SK-N-SH (cell line): ENCODE measurements around the gene CASZ1. TPM values are rescaled to one million over a fixed set of nuclear protein-coding genes. Genes with fewer than 3 reads are reported as not detected.

Experiments
- CTCF ChIA-PET: fragments of 300-600, 350-600 bp; formaldehyde crosslinking; extraction: SDS; loops from one replicate; lab custom pipeline; 2021; lab: Yijun Ruan, JAX
- POLR2A ChIA-PET: fragments of 350-600 bp; sonication (Branson Sonifier 250); formaldehyde crosslinking; extraction: SDS; loops from one replicate; lab custom pipeline; 2020; ENCODE audit warnings: antibody characterized with exemption, inconsistent platforms; lab: Yijun Ruan, JAX
- DNase-seq: peaks from one replicate; pipeline ENCODE4 v3.0.0; 2012
- H2AFZ ChIP-seq: fragments of 200-600 bp; sonication (generic); 2 replicates; pipeline ENCODE4 v1.8.1; 2016; ENCODE audit warnings: antibody characterized with exemption, mild to moderate bottlenecking, low read depth
- H3F3A ChIP-seq: fragments of 200-600 bp; sonication (generic); replicated peaks from 2 replicates; pipeline ENCODE3; 2016; ENCODE audit warnings: antibody characterized with exemption, mild to moderate bottlenecking; ENCODE audit not compliant: insufficient read depth
- H3K27ac ChIP-seq, 2 experiments: fragments of 200-500 bp in 1 of 2; fragments of 200-600 bp in 1 of 2; sonication (Bioruptor generic) in 1 of 2; sonication (generic), shearing (Covaris generic) in 1 of 2; 2 replicates each; pipeline versions ENCODE4 v1.5.1 to v1.6.1; 2014 to 2016; ENCODE audit warnings: low read depth in 2 of 2, inconsistent platforms in 1 of 2, low read length in 1 of 2, mild to moderate bottlenecking in 1 of 2, mixed read lengths in 1 of 2
- H3K27me3 ChIP-seq: fragments of 200-600 bp; sonication (generic), shearing (Covaris generic); 2 replicates; pipeline ENCODE4 v1.6.1; 2016; ENCODE audit warnings: mixed run types; ENCODE audit not compliant: insufficient read depth
- H3K36me3 ChIP-seq, 2 experiments: fragments of 200-500 bp in 1 of 2; fragments of 200-600 bp in 1 of 2; sonication (Bioruptor generic) in 1 of 2; sonication (generic) in 1 of 2; replicated peaks in 1 of 2; 2 replicates each; pipeline versions ENCODE3 to v1.5.1; 2014 to 2016; ENCODE audit warnings: low read length in 1 of 2, mild to moderate bottlenecking in 1 of 2; ENCODE audit not compliant: insufficient read depth in 2 of 2, control insufficient read depth in 1 of 2
- H3K4me1 ChIP-seq, 2 experiments: fragments of 200-500 bp in 1 of 2; fragments of 200-600 bp in 1 of 2; sonication (Bioruptor generic) in 1 of 2; sonication (generic), shearing (Covaris generic) in 1 of 2; 2 replicates each; pipeline versions ENCODE4 v1.5.1 to v1.6.1; 2014 to 2016; ENCODE audit warnings: low read depth in 1 of 2, low read length in 1 of 2, mixed run types in 1 of 2; ENCODE audit not compliant: insufficient read depth in 2 of 2, control insufficient read depth in 1 of 2
- H3K4me2 ChIP-seq: fragments of 200-600 bp; sonication (generic), shearing (Covaris generic); 2 replicates; pipeline ENCODE4 v1.6.1; 2017; ENCODE audit warnings: mixed run types
- H3K4me3 ChIP-seq, 2 experiments: fragments of 200-500 bp in 1 of 2; fragments of 200-600 bp in 1 of 2; sonication (Bioruptor generic) in 1 of 2; sonication (generic), shearing (Covaris generic) in 1 of 2; 2 replicates each; pipeline versions ENCODE4 v1.5.1 to v1.8.1; 2014 to 2016; ENCODE audit warnings: low read depth in 2 of 2, inconsistent platforms in 1 of 2, low read length in 1 of 2, mild to moderate bottlenecking in 1 of 2, mixed read lengths in 1 of 2, moderate library complexity in 1 of 2
- H3K79me2 ChIP-seq: fragments of 200-600 bp; sonication (generic); 2 replicates; pipeline ENCODE4 v1.8.1; 2017; ENCODE audit warnings: mild to moderate bottlenecking; ENCODE audit not compliant: insufficient read depth
- H3K9ac ChIP-seq: fragments of 200-600 bp; sonication (generic); 2 replicates; pipeline ENCODE4 v1.6.1; 2017; ENCODE audit warnings: mixed run types
- H3K9me2 ChIP-seq: fragments of 200-600 bp; sonication (generic); 2 replicates; pipeline ENCODE4 v1.6.1; 2017; ENCODE audit warnings: mixed run types
- H3K9me3 ChIP-seq: fragments of 200-600 bp; sonication (generic); 2 replicates; pipeline ENCODE4 v1.6.1; 2017; ENCODE audit warnings: mixed run types, mild to moderate bottlenecking, moderate library complexity
- H4K20me1 ChIP-seq: fragments of 200-600 bp; sonication (generic); 2 replicates; pipeline ENCODE4 v1.6.1; 2017; ENCODE audit warnings: mild to moderate bottlenecking, mixed run types; ENCODE audit not compliant: insufficient read depth
- CHD2 ChIP-seq: fragments of 150-350 bp; IDR thresholded peaks from 2 replicates; pipeline ENCODE4 v1.6.1; 2018; ENCODE audit warnings: low read length; ENCODE audit not compliant: partially characterized antibody
- ELF1 ChIP-seq: IDR thresholded peaks from 2 replicates; pipeline ENCODE4 v1.4.0; 2012
- EP300 ChIP-seq, 2 experiments: IDR thresholded peaks; 2 replicates each; pipeline versions ENCODE4 v1.4.0 to v1.6.1; 2012; ENCODE audit warnings: borderline replicate concordance in 1 of 2, low read depth in 1 of 2, low read length in 1 of 2
- FOSL2 ChIP-seq: IDR thresholded peaks from 2 replicates; pipeline ENCODE4 v1.4.0; 2012; ENCODE audit warnings: low read depth, mild to moderate bottlenecking, moderate library complexity, borderline replicate concordance
- FOXJ3 ChIP-seq: sonication (generic); formaldehyde crosslinking; IDR thresholded peaks from 2 replicates; pipeline ENCODE4 v1.5.1; 2020; ENCODE audit warnings: mild to moderate bottlenecking, missing genetic modification reagents
- GABPA ChIP-seq: IDR thresholded peaks from 2 replicates; pipeline ENCODE4 v1.4.0; 2012; ENCODE audit warnings: low read depth, mild to moderate bottlenecking
- GATA2 ChIP-seq: sonication (generic); formaldehyde crosslinking; IDR thresholded peaks from 2 replicates; pipeline ENCODE4 v1.5.0; 2020; ENCODE audit warnings: mild to moderate bottlenecking, missing genetic modification reagents
- MEF2A ChIP-seq: IDR thresholded peaks from 2 replicates; pipeline ENCODE4 v1.4.0; 2012; ENCODE audit warnings: low read depth, borderline replicate concordance
- MXI1 ChIP-seq: IDR thresholded peaks from 2 replicates; pipeline ENCODE4 v1.6.1; 2012; ENCODE audit warnings: mild to moderate bottlenecking, low read depth, low read length, improper control_type of control experiment
- POLR2AphosphoS5 ChIP-seq: IDR thresholded peaks from 2 replicates; pipeline ENCODE4 v1.6.1; 2012; ENCODE audit warnings: low read depth, low read length
- RAD21 ChIP-seq: IDR thresholded peaks from 2 replicates; pipeline ENCODE4 v1.6.1; 2012; ENCODE audit warnings: mild to moderate bottlenecking, low read length
- RXRA ChIP-seq: IDR thresholded peaks from 2 replicates; pipeline ENCODE4 v1.4.0; 2012; ENCODE audit warnings: low read depth, mild to moderate bottlenecking, borderline replicate concordance
- SIN3A ChIP-seq: IDR thresholded peaks from 2 replicates; pipeline ENCODE4 v1.6.1; 2012; ENCODE audit warnings: low read depth, mild to moderate bottlenecking, low read length, moderate library complexity, borderline replicate concordance
- SMC3 ChIP-seq: IDR thresholded peaks from 2 replicates; pipeline ENCODE4 v1.6.1; 2012; ENCODE audit warnings: low read depth, low read length, improper control_type of control experiment
- TCF12 ChIP-seq: IDR thresholded peaks from 2 replicates; pipeline ENCODE4 v1.4.0; 2012
- YY1 ChIP-seq: IDR thresholded peaks from 2 replicates; pipeline ENCODE4 v1.4.0; 2012; ENCODE audit warnings: low read depth, mild to moderate bottlenecking
- WGBS: methylation state at CpG from one replicate; pipeline ENCODE4 v1.1.6; 2017; ENCODE audit warnings: low lambda C conversion rate; 5-methylcytosine and 5-hydroxymethylcytosine counted together
- polyA plus RNA-seq, 3 experiments: library from polyadenylated mRNA; depleted of rRNA; stranded (reverse); fragments of >200 nt; gene quantifications; 2 replicates each; pipeline ENCODE4 v1.2.3, GENCODE V29; 2012
- TF ChIP-seq, protein P1 (sequence below): fragments of 200-600 bp; sonication (generic); IDR thresholded peaks from 2 replicates; pipeline ENCODE4 v1.6.1; 2017; ENCODE audit warnings: antibody characterized with exemption, mild to moderate bottlenecking, moderate library complexity
- TF ChIP-seq, protein P2 (sequence below): fragments of 150-350 bp; IDR thresholded peaks from 2 replicates; pipeline ENCODE4 v1.6.1; 2016; ENCODE audit warnings: mild to moderate bottlenecking, low read depth, low read length
- TF ChIP-seq, protein P3 (sequence below): IDR thresholded peaks from 2 replicates; pipeline ENCODE4; 2012
- TF ChIP-seq, protein P4 (sequence below): IDR thresholded peaks from 2 replicates; pipeline ENCODE4 v1.4.0; 2012; ENCODE audit warnings: low read depth, borderline replicate concordance
- TF ChIP-seq, protein P5 (sequence below): fragments of 150-350 bp; IDR thresholded peaks from 2 replicates; pipeline ENCODE4 v1.6.1; 2017; ENCODE audit warnings: antibody characterized with exemption, low read length, low read depth, borderline replicate concordance

The CASZ1 gene
- polyA plus RNA-seq, 1 of the 3 experiments (the other 2 are of a cell fraction): 0.51 TPM

DNA sequence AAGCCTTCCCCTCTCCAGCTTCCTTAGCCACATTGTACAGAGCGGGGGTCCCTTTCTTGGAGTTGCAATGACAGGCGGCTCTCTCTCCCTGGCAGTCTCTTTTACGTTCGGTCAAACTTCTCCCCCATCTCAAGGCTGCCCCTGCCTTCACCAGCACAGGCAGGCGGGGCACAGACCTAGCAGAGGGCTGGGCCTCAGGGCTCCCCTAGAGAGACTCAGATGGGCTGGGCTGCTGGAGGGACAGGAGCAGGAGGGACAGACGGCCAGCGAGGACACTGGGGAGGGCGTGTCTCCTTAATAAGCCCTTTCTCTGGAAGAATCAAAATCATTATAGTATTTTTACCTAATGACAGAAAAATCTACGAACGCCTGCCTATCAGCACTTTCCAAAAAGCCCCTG lies 79.6 kb downstream of the CASZ1 start:
- POLR2A ChIA-PET: no interaction called here
- DNase-seq: no peak
- H3K9me3 ChIP-seq: no peaks in the 10 kb centered on the region
- H3K4me2 ChIP-seq: no peak overlapping the region
- H3K79me2 ChIP-seq: no peaks in the 10 kb centered on the region
- H3K27ac ChIP-seq: no peak overlapping the region
- no peaks in the 10 kb centered on the region for H4K20me1 ChIP-seq
- no peaks in the 10 kb centered on the region for H3F3A ChIP-seq
- H3K4me3 ChIP-seq: no peak overlapping the region
- H2AFZ ChIP-seq: no peak overlapping the region
- no peaks in the 10 kb centered on the region for H3K36me3 ChIP-seq
- peaks cover 0 to 5% of the 10 kb centered on the region in 2 experiments; a peak in 1 of 4 replicates for H3K4me1 ChIP-seq
- no peaks in the 10 kb centered on the region for H3K9me2 ChIP-seq
- 82% methylated on average over 9 of the region's 10 CpGs for WGBS
- CTCF ChIA-PET: interaction anchor here (0.8 to 1.1 kb wide), 2 partner anchors 10 to 223 kb away, joined by 3 read pairs; no protein-coding TSS in a partner anchor
- no peak overlapping the region for H3K9ac ChIP-seq
- TF ChIP-seq RAD21 (no peak), EP300 (IDR thresholded peaks at IDR 0.05; ENCODE audit: borderline replicate concordance in 1 of 2, low read depth in 1 of 2, low read length in 1 of 2) (no peak), POLR2AphosphoS5 (no peak), SMC3 (no peak)
- no peaks in the 10 kb centered on the region; the same call in none of the 2 replicates for H3K27me3 ChIP-seq

DNA sequence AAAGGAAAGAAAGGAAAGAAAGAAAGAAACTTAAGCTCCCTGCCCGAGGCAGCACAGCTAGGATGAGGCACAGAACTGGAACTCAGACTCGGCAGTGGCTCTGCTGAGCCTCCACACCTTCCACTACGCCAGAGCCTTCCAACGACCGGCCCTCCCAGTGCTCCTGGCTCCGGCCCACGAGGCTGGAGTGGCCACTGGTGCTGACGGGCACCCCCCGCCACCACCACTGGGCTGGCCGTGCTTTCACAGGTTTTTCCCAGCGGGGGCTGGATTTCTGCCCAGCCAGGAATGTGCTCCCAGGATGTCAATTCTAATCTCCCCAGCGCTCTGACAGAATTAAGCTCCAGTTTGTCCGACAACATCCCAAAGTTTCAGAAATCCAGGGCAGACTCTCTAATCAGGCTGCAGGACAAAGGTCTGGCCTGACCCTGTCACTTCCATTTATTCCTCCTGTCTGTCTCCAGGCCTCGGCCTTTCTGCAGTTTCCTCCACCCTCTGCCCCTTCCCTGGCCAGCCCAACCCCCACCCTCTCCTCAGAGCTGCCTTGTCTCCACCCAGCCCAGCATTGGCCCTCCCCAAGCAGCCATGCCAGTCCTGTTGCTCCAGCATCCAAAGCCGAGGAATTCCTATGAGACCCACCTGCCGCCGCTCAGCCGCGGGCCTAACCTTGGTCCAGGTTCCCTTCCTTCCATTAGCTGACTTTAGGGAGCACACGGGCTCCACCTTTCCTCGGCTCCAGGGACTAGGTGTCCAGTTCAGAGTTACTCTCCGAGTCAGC lies 81.9 kb downstream of the CASZ1 start:
- H3K36me3 ChIP-seq: no peaks in the 10 kb centered on the region
- no peaks in the 10 kb centered on the region for H4K20me1 ChIP-seq
- H3K4me2 ChIP-seq: no peak overlapping the region
- H3K9me3 ChIP-seq: no peaks in the 10 kb centered on the region
- H2AFZ ChIP-seq: no peak overlapping the region
- ChIA-PET POLR2A (no interaction called here), CTCF (interaction anchor here (0.6 to 1.3 kb wide), 4 partner anchors 19 to 220 kb away, joined by 3 to 4 read pairs (median 4); no protein-coding TSS in a partner anchor)
- no peak overlapping the region for H3K27ac ChIP-seq
- TF ChIP-seq MEF2A: no peak
- no peak for TF ChIP-seq SIN3A
- TF ChIP-seq TCF12: no peak
- TF ChIP-seq YY1: no peak
- TF ChIP-seq MXI1: no peak
- TF ChIP-seq GATA2 (CRISPR knock-in tag): no peak
- TF ChIP-seq RXRA: no peak
- TF ChIP-seq FOSL2: no peak
- TF ChIP-seq, protein P1, sequence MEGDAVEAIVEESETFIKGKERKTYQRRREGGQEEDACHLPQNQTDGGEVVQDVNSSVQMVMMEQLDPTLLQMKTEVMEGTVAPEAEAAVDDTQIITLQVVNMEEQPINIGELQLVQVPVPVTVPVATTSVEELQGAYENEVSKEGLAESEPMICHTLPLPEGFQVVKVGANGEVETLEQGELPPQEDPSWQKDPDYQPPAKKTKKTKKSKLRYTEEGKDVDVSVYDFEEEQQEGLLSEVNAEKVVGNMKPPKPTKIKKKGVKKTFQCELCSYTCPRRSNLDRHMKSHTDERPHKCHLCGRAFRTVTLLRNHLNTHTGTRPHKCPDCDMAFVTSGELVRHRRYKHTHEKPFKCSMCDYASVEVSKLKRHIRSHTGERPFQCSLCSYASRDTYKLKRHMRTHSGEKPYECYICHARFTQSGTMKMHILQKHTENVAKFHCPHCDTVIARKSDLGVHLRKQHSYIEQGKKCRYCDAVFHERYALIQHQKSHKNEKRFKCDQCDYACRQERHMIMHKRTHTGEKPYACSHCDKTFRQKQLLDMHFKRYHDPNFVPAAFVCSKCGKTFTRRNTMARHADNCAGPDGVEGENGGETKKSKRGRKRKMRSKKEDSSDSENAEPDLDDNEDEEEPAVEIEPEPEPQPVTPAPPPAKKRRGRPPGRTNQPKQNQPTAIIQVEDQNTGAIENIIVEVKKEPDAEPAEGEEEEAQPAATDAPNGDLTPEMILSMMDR: no peak
- no peak for TF ChIP-seq SMC3
- TF ChIP-seq, protein P2, sequence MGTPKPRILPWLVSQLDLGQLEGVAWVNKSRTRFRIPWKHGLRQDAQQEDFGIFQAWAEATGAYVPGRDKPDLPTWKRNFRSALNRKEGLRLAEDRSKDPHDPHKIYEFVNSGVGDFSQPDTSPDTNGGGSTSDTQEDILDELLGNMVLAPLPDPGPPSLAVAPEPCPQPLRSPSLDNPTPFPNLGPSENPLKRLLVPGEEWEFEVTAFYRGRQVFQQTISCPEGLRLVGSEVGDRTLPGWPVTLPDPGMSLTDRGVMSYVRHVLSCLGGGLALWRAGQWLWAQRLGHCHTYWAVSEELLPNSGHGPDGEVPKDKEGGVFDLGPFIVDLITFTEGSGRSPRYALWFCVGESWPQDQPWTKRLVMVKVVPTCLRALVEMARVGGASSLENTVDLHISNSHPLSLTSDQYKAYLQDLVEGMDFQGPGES: no peak
- no peak for TF ChIP-seq GABPA
- TF ChIP-seq, protein P3, sequence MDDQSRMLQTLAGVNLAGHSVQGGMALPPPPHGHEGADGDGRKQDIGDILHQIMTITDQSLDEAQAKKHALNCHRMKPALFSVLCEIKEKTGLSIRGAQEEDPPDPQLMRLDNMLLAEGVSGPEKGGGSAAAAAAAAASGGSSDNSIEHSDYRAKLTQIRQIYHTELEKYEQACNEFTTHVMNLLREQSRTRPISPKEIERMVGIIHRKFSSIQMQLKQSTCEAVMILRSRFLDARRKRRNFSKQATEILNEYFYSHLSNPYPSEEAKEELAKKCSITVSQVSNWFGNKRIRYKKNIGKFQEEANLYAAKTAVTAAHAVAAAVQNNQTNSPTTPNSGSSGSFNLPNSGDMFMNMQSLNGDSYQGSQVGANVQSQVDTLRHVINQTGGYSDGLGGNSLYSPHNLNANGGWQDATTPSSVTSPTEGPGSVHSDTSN: no peak
- no peak for TF ChIP-seq ELF1
- TF ChIP-seq, protein P4, sequence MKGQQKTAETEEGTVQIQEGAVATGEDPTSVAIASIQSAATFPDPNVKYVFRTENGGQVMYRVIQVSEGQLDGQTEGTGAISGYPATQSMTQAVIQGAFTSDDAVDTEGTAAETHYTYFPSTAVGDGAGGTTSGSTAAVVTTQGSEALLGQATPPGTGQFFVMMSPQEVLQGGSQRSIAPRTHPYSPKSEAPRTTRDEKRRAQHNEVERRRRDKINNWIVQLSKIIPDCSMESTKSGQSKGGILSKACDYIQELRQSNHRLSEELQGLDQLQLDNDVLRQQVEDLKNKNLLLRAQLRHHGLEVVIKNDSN: no peak
- TF ChIP-seq FOXJ3 (CRISPR knock-in tag): no peak
- no peak for TF ChIP-seq RAD21
- TF ChIP-seq, protein P5, sequence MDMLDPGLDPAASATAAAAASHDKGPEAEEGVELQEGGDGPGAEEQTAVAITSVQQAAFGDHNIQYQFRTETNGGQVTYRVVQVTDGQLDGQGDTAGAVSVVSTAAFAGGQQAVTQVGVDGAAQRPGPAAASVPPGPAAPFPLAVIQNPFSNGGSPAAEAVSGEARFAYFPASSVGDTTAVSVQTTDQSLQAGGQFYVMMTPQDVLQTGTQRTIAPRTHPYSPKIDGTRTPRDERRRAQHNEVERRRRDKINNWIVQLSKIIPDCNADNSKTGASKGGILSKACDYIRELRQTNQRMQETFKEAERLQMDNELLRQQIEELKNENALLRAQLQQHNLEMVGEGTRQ: no peak
- TF ChIP-seq CHD2: no peak
- H3K9ac ChIP-seq: no peak overlapping the region
- H3F3A ChIP-seq: no peaks in the 10 kb centered on the region
- H3K27me3 ChIP-seq: no peaks in the 10 kb centered on the region; the same call in none of the 2 replicates
- no peaks in the 10 kb centered on the region; a peak in 1 of 4 replicates for H3K4me1 ChIP-seq
- 78% methylated on average over 13 of the region's 22 CpGs for WGBS
- DNase-seq: no peak
- H3K4me3 ChIP-seq: no peak overlapping the region
- H3K9me2 ChIP-seq: no peaks in the 10 kb centered on the region
- H3K79me2 ChIP-seq: no peaks in the 10 kb centered on the region
